BJ (cell line): ENCODE data around the gene PTGES3. TPM values are rescaled to one million over a fixed set of nuclear protein-coding genes. Genes with fewer than 3 reads are reported as not detected.

Source experiments
- CTCF ChIA-PET: fragments of 350-600 bp; formaldehyde crosslinking; extraction: SDS; loops from one replicate; lab custom pipeline; 2021; ENCODE audit warnings: antibody characterized with exemption, inconsistent platforms; lab: Yijun Ruan, JAX
- POLR2A ChIA-PET: fragments of 300-600 bp; sonication (Branson Sonifier 250); formaldehyde crosslinking; extraction: SDS; loops from one replicate; lab custom pipeline; 2021; ENCODE audit warnings: antibody characterized with exemption; lab: Charles Lee
- DNase-seq: peaks from one replicate; pipeline ENCODE4 v3.0.0-alpha.2; 2011; ENCODE audit warnings: low read depth
- H3K27me3 ChIP-seq: 2 replicates; pipeline ENCODE4 v1.6.0; 2011; ENCODE audit warnings: low read length; ENCODE audit not compliant: control insufficient read depth, insufficient read depth
- H3K36me3 ChIP-seq: 2 replicates; pipeline ENCODE4 v1.5.1; 2011; ENCODE audit warnings: low read length; ENCODE audit not compliant: control insufficient read depth, insufficient read depth
- H3K4me3 ChIP-seq: 2 replicates; pipeline ENCODE4 v1.5.1; 2011; ENCODE audit warnings: low read depth, mild to moderate bottlenecking, control low read depth, low read length
- CTCF ChIP-seq: IDR thresholded peaks from 2 replicates; pipeline ENCODE4 v1.5.1; 2011; ENCODE audit warnings: low read depth, mild to moderate bottlenecking, control low read depth, inconsistent platforms, low read length, moderate library complexity; ENCODE audit not compliant: insufficient read depth
- polyA plus RNA-seq: library from polyadenylated mRNA; depleted of rRNA; stranded (reverse); fragments of >200 nt; gene quantifications from 2 replicates; pipeline ENCODE4 v1.2.3, GENCODE V29; 2011

PTGES3 gene
- polyA plus RNA-seq, 1 experiment = 24.7 TPM

- no peak for TF ChIP-seq CTCF
- Histone ChIP-seq H3K36me3 (peaks cover 2% of the 10 kb centered on the region; the same call in 1 of the 2 replicates), H3K27me3 (no peaks in the 10 kb centered on the region), H3K4me3 (peak overlapping the region; percentile 94)
- DNase-seq = no peak
- POLR2A ChIA-PET = interaction anchor here (0.6 kb wide), 2 partner anchors 13 to 699 kb away, joined by 3 to 17 read pairs; no protein-coding TSS in a partner anchor
- CTCF ChIA-PET = interaction anchor here (0.7 to 1.8 kb wide), 9 partner anchors 8 to 127 kb away, joined by 3 to 5 read pairs (median 4); no protein-coding TSS in a partner anchor
Observed at GRCh38 chr12:56628671-56629458, 59.2 kb downstream of the PTGES3 start.

- CTCF ChIA-PET = interaction anchor here (1.0 to 1.1 kb wide), 2 partner anchors 11 to 32 kb away, joined by 3 to 4 read pairs; no protein-coding TSS in a partner anchor
- Histone ChIP-seq H3K27me3 (no peaks in the 10 kb centered on the region), H3K4me3 (no peak overlapping the region), H3K36me3 (peaks cover 2% of the 10 kb centered on the region; the same call in 1 of the 2 replicates)
- no peak for DNase-seq
- TF ChIP-seq CTCF = no peak
- POLR2A ChIA-PET = no interaction called here
Observed at GRCh38 chr12:56626701-56627100, 61.4 kb downstream of the PTGES3 start.

- no peak for DNase-seq
- Histone ChIP-seq H3K4me3 (no peak overlapping the region), H3K36me3 (peaks cover 4% of the 10 kb centered on the region; the same call in 1 of the 2 replicates), H3K27me3 (no peaks in the 10 kb centered on the region)
- TF ChIP-seq CTCF = no peak
- CTCF ChIA-PET = interaction anchor here (1.9 to 2.2 kb wide), 3 partner anchors 13 to 109 kb away, joined by 5 to 6 read pairs (median 6); no protein-coding TSS in a partner anchor
- POLR2A ChIA-PET = no interaction called here
Observed at GRCh38 chr12:56622535-56622934, 65.5 kb downstream of the PTGES3 start.

GRCh38 chr12:56616925-56617324, 71.2 kb downstream of the PTGES3 start:
- H3K27me3 ChIP-seq = no peaks in the 10 kb centered on the region
- no peak overlapping the region for H3K4me3 ChIP-seq
- TF ChIP-seq CTCF = no peak
- ChIA-PET POLR2A (no interaction called here), CTCF (interaction anchor here (1.5 kb wide), 1 partner anchor 9 kb away, joined by 4 read pairs; no protein-coding TSS in a partner anchor)
- no peak for DNase-seq
- peaks cover 47% of the 10 kb centered on the region for H3K36me3 ChIP-seq

GRCh38 chr12:56616244-56616643, 71.8 kb downstream of the PTGES3 start:
- no peak for DNase-seq
- no peaks in the 10 kb centered on the region for H3K27me3 ChIP-seq
- no peak overlapping the region for H3K4me3 ChIP-seq
- ChIA-PET POLR2A (no interaction called here), CTCF (interaction anchor here (1.5 kb wide), 1 partner anchor 10 kb away, joined by 4 read pairs; no protein-coding TSS in a partner anchor)
- peaks cover 53% of the 10 kb centered on the region for H3K36me3 ChIP-seq
- TF ChIP-seq CTCF = no peak
